ENCODE measurements around the gene GHRL. TPM values are rescaled to one million over a fixed set of nuclear protein-coding genes. Genes with fewer than 3 reads are reported as not detected.

Gene GHRL
- polyA plus RNA-seq, 2 of the 4 experiments (the other 2 are of a cell fraction): not detected

DNA sequence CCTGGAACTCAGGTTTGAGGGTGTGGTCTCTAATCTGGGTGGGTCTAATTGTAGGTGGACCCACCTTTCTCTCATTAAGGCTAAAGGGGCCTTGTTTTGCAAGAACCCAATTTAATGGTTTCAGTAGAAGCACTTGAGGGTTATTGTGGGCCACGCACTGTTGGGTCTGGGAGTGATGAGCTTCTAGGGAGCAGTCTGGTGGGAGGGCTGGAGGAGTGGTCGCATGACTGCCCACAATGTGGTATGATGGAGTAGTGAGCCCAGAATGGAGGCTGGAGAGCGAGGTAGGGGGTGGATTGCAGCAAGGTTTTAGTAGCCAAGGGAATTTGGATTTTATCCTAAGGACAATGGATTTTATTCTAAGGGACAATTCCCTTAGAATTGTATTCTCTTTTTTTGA lies 41.7 kb downstream of the GHRL start:
- POLR2A ChIA-PET: no interaction called here
- Histone ChIP-seq H3K4me1 (peaks cover 20% of the 10 kb centered on the region), H3K27ac (no peak overlapping the region), H3K9me3 (peaks cover 3% of the 10 kb centered on the region; the same call in 1 of the 3 replicates), H3K4me3 (no peak overlapping the region), H3K4me2 (peak overlapping the region; percentile 93; the same call in 1 of the 3 replicates)
- no peak for ATAC-seq
- CTCF ChIA-PET: interaction anchor here (1.3 kb wide), 1 partner anchor 10 kb away, joined by 5 read pairs; no protein-coding TSS in a partner anchor
- no peak for FAIRE-seq
- 98% methylated on average over 3 of the region's 3 CpGs for WGBS (ENCODE audit: missing lambda C conversion rate)
- no peak for DNase-seq (ENCODE audit: low read depth in 1 of 2, low spot score in 1 of 2)
- TF ChIP-seq MAZ (IDR thresholded peaks at IDR 0.05; ENCODE audit: borderline replicate concordance, low read depth, low read length) (no peak), KDM1A (IDR thresholded peaks at IDR 0.05; ENCODE audit: low read depth) (no peak)

GRCh38 chr3:10249833-10250232 lies 42.9 kb downstream of the GHRL start:
- H3K4me2 ChIP-seq: peak overlapping the region; percentile 93
- 16% methylated on average over 3 of the region's 3 CpGs for WGBS (ENCODE audit: missing lambda C conversion rate)
- no peak for ATAC-seq
- H3K9me3 ChIP-seq: peaks cover 13% of the 10 kb centered on the region
- ChIA-PET POLR2A (no interaction called here), CTCF (no interaction called here)
- TF ChIP-seq MAZ (IDR thresholded peaks at IDR 0.05; ENCODE audit: borderline replicate concordance, low read depth, low read length) (no peak), PHF8 (IDR thresholded peaks at IDR 0.05; ENCODE audit: borderline replicate concordance, low read depth) (no peak), RCOR1 (IDR thresholded peaks at IDR 0.05; ENCODE audit: low read depth, low read length) (no peak), JUNB (IDR thresholded peaks at IDR 0.05) (no peak), HMGXB4 (CRISPR knock-in tag; IDR thresholded peaks at IDR 0.05; ENCODE audit: borderline replicate concordance) (no peak), NPAS2 (CRISPR knock-in tag; IDR thresholded peaks at IDR 0.05; ENCODE audit: borderline replicate concordance) (no peak), SREBF2 (IDR thresholded peaks at IDR 0.05) (no peak), CEBPB (IDR thresholded peaks at IDR 0.05) (no peak), ZSCAN20 (CRISPR knock-in tag; IDR thresholded peaks at IDR 0.05) (no peak), TP53 (CRISPR knock-in tag; IDR thresholded peaks at IDR 0.05) (no peak)
- TF ChIP-seq, protein P1, sequence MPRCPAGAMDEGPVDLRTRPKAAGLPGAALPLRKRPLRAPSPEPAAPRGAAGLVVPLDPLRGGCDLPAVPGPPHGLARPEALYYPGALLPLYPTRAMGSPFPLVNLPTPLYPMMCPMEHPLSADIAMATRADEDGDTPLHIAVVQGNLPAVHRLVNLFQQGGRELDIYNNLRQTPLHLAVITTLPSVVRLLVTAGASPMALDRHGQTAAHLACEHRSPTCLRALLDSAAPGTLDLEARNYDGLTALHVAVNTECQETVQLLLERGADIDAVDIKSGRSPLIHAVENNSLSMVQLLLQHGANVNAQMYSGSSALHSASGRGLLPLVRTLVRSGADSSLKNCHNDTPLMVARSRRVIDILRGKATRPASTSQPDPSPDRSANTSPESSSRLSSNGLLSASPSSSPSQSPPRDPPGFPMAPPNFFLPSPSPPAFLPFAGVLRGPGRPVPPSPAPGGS (IDR thresholded peaks at IDR 0.05): no peak
- H3K4me3 ChIP-seq: peak overlapping the region; percentile 72
- FAIRE-seq: no peak
- H3K4me1 ChIP-seq: peaks cover 20% of the 10 kb centered on the region
- peak overlapping the region; percentile 82 to 95; a peak in 5 of 6 replicates for H3K27ac ChIP-seq
- DNase-seq (ENCODE audit: low read depth in 1 of 2, low spot score in 1 of 2): no peak

- FAIRE-seq (no peak), DNase-seq (ENCODE audit: low read depth in 1 of 2, low spot score in 1 of 2) (peak; percentile 14 to 62), ATAC-seq (peak; percentile 43 to 49)
- ChIA-PET CTCF (interaction anchor here (0.8 to 1.7 kb wide), 2 partner anchors 12 to 45 kb away, joined by 3 read pairs; no protein-coding TSS in a partner anchor), POLR2A (interaction anchor here (2.4 kb wide), 1 partner anchor 107 kb away, joined by 12 read pairs; the partner anchor contains the start of gene VHL)
- WGBS (ENCODE audit: missing lambda C conversion rate): under 1% methylated on average over 22 of the region's 32 CpGs
- Histone ChIP-seq H3K4me2 (peak overlapping the region; percentile 93), H3K27ac (peak overlapping the region; percentile 82 to 95), H3K4me3 (peak overlapping the region; percentile 72), H3K9me3 (peaks cover 16% of the 10 kb centered on the region), H3K4me1 (peaks cover 20% of the 10 kb centered on the region)
- TF ChIP-seq, protein P2, sequence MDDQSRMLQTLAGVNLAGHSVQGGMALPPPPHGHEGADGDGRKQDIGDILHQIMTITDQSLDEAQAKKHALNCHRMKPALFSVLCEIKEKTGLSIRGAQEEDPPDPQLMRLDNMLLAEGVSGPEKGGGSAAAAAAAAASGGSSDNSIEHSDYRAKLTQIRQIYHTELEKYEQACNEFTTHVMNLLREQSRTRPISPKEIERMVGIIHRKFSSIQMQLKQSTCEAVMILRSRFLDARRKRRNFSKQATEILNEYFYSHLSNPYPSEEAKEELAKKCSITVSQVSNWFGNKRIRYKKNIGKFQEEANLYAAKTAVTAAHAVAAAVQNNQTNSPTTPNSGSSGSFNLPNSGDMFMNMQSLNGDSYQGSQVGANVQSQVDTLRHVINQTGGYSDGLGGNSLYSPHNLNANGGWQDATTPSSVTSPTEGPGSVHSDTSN (IDR thresholded peaks at IDR 0.05): no peak
These were observed 43.6 kb downstream of the GHRL start for GRCh38 chr3:10248984-10249748.
